Measurements from ENCODE around the gene ZSCAN10. TPM values are rescaled to one million over a fixed set of nuclear protein-coding genes. Genes with fewer than 3 reads are reported as not detected.
A peak's percentile ranks its signal among the peaks of the same experiment; 100 is the strongest.

The ZSCAN10 gene
- total and polyA plus RNA-seq, 8 donors: not detected

DNA sequence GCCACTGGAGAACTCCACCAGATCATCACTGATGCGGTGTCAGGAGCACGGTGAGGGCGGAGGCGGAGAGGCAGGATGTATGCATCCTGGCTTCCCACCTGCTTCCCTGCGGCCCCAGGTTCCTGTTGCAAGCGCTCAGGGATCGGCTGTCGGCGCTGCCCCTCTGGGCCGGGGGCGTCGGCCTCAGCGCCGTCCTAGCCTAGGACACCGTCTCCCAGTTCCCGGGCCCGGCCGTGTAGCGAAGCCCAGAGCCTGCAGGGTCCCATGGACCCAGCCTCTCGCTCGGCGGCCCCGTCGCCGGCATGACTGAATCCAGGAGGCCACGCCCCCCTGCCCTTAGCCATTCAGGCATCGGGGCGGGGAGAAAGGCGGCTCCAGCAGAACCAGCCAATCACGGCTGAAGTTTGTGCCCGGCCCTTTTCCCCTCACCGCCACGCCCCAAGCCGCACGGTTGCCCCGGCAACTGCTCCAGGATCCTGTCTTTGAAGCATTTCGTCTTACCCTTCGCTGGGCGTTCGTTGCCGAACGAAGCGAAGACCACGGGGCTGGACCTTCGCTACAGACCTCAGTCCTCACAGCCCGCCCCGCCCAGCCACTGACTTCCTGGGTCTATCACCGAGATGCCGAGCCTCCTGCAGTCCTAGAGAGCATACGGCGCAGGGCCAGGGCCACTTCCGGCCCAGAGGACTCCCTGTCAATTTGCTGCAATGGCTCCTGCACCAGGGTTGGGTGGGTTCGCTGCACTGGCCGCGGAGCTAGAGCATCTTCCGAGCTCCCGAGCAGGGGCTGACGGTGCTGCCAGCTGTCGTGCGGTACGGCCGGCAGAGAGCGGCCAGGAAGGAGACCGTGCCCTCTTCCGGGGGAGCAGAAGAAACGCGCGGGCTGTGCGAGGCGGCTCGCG lies 25.1 kb upstream of the ZSCAN10 start:
- DNase-seq: peak; percentile 98 to 99
- 0 to 1% (median 0%) methylated on average over 42 to 72 of the region's 72 CpGs for WGBS, 5 donors
- peaks cover 19 to 39% (median 34%) of the 10 kb centered on the region in 4 donors for H3K4me1 ChIP-seq
- no peak for TF ChIP-seq EP300 (IDR thresholded peaks at IDR 0.05)
- TF ChIP-seq POLR2AphosphoS5 (IDR thresholded peaks at IDR 0.05): peak; percentile 6 to 64 (median 34)
- TF ChIP-seq, protein P1, sequence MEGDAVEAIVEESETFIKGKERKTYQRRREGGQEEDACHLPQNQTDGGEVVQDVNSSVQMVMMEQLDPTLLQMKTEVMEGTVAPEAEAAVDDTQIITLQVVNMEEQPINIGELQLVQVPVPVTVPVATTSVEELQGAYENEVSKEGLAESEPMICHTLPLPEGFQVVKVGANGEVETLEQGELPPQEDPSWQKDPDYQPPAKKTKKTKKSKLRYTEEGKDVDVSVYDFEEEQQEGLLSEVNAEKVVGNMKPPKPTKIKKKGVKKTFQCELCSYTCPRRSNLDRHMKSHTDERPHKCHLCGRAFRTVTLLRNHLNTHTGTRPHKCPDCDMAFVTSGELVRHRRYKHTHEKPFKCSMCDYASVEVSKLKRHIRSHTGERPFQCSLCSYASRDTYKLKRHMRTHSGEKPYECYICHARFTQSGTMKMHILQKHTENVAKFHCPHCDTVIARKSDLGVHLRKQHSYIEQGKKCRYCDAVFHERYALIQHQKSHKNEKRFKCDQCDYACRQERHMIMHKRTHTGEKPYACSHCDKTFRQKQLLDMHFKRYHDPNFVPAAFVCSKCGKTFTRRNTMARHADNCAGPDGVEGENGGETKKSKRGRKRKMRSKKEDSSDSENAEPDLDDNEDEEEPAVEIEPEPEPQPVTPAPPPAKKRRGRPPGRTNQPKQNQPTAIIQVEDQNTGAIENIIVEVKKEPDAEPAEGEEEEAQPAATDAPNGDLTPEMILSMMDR (IDR thresholded peaks at IDR 0.05): peak in 2 of 7 experiments; percentile 19
- TF ChIP-seq POLR2A (IDR thresholded peaks at IDR 0.05): no peak
- peak overlapping the region; percentile 56 to 93 (median 69) for H3K4me3 ChIP-seq
- no peaks in the 10 kb centered on the region for H3K9me3 ChIP-seq
- H3K27me3 ChIP-seq: no peaks in the 10 kb centered on the region
- intact Hi-C loops (cut with DNase I; ENCODE audit: low total_unique reads): no loop called here
- H3K27ac ChIP-seq: peak overlapping the region; percentile 78 to 89 (median 84)
- H3K36me3 ChIP-seq: peaks cover 18 to 28% (median 19%) of the 10 kb centered on the region in 4 donors

GRCh38 chr16:3122926-3123570 lies 24.0 kb upstream of the ZSCAN10 start:
- TF ChIP-seq, protein P1 (IDR thresholded peaks at IDR 0.05): no peak
- TF ChIP-seq POLR2A (IDR thresholded peaks at IDR 0.05) (no peak), EP300 (IDR thresholded peaks at IDR 0.05) (no peak), POLR2AphosphoS5 (IDR thresholded peaks at IDR 0.05) (no peak)
- intact Hi-C loops (cut with DNase I; ENCODE audit: low total_unique reads): no loop called here
- DNase-seq: no peak
- WGBS, 5 donors: 55 to 72% (median 61%) methylated on average over 8 of the region's 8 CpGs
- no peak overlapping the region for H3K4me3 ChIP-seq
- H3K27me3 ChIP-seq: no peaks in the 10 kb centered on the region
- peaks cover 20 to 38% (median 31%) of the 10 kb centered on the region in 4 donors for H3K36me3 ChIP-seq
- no peak overlapping the region for H3K27ac ChIP-seq
- H3K9me3 ChIP-seq: no peaks in the 10 kb centered on the region
- peaks cover 12 to 27% (median 22%) of the 10 kb centered on the region in 4 donors for H3K4me1 ChIP-seq

GRCh38 chr16:3121851-3122467 lies 22.9 kb upstream of the ZSCAN10 start:
- no peak for TF ChIP-seq POLR2AphosphoS5 (IDR thresholded peaks at IDR 0.05)
- TF ChIP-seq EP300 (IDR thresholded peaks at IDR 0.05): no peak
- TF ChIP-seq, protein P1 (IDR thresholded peaks at IDR 0.05): no peak
- TF ChIP-seq POLR2A (IDR thresholded peaks at IDR 0.05): no peak
- no peaks in the 10 kb centered on the region for H3K9me3 ChIP-seq
- DNase-seq: no peak
- no peak overlapping the region for H3K4me3 ChIP-seq
- no peak overlapping the region for H3K27ac ChIP-seq
- peaks cover 12 to 23% (median 19%) of the 10 kb centered on the region in 4 donors for H3K4me1 ChIP-seq
- H3K36me3 ChIP-seq: peaks cover 20 to 40% (median 38%) of the 10 kb centered on the region in 4 donors
- H3K27me3 ChIP-seq: no peaks in the 10 kb centered on the region
- WGBS, 5 donors: 58 to 69% (median 63%) methylated on average over 7 of the region's 7 CpGs
- intact Hi-C loops (cut with DNase I; ENCODE audit: low total_unique reads): no loop called here

DNA sequence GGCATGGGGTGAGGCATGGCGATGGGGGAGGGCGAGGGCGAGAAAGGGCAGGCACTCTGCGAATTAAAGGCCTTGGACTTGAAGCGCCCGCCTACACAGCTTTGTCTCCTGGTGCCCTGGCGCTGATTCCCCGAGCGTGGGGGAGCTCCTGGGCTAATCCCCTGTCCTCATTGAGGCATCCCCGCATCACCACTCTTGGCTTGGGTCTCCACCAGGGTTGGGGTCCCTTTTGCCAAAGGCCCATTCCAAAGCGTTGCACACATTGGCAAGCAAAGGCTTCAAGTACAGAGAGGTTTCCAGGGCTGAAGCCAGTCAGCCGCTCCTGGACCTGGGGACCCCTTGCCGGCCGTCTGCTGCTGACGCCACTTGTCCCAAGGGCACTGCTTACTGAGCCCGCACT lies 21.3 kb upstream of the ZSCAN10 start:
- Histone ChIP-seq H3K9me3 (no peaks in the 10 kb centered on the region), H3K4me3 (no peak overlapping the region), H3K36me3 (peaks cover 26 to 55% (median 53%) of the 10 kb centered on the region in 4 donors), H3K4me1 (peaks cover 11 to 19% (median 17%) of the 10 kb centered on the region in 4 donors), H3K27me3 (no peaks in the 10 kb centered on the region), H3K27ac (no peak overlapping the region)
- no peak for TF ChIP-seq EP300 (IDR thresholded peaks at IDR 0.05)
- TF ChIP-seq, protein P1 (IDR thresholded peaks at IDR 0.05): no peak
- no peak for TF ChIP-seq POLR2AphosphoS5 (IDR thresholded peaks at IDR 0.05)
- no peak for TF ChIP-seq POLR2A (IDR thresholded peaks at IDR 0.05)
- intact Hi-C loops (cut with DNase I; ENCODE audit: low total_unique reads): no loop called here
- no peak for DNase-seq
- 91 to 94% (median 92%) methylated on average over 12 to 16 of the region's 16 CpGs for WGBS, 5 donors
